ENCODE results near the gene PRRG2.

Gene PRRG2

DNA sequence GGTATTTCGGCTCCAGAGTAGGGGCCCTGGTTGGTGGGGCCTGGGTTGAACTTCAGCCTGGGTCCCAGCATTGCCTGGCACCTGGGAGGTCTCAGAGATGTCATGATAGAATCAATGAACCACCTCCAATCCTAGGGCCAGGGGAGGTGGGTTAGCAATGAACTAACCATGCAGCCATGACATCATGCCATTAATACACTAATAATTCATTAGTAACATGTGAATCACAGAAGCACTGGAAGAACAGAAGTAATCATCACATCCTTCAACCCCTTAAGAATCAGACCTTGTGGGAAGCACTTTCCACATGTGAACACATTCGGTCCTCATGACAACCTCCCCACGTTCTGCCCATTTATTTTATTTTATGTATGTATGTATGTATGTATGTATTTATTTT, 7.7 kb upstream of the PRRG2 start:
- Histone ChIP-seq H3K9me2 (replicated peaks; ENCODE audit: low read depth, low read length) (no peaks in the 10 kb centered on the region), H3K9me3 (ENCODE audit: insufficient read depth, low read depth, low read length) (no peaks in the 10 kb centered on the region), H3K9ac (ENCODE audit: low read depth, low read length, poor library complexity, severe bottlenecking) (no peak overlapping the region), H3K4me3 (ENCODE audit: low read length, poor library complexity, severe bottlenecking) (no peak overlapping the region), H3K4me2 (ENCODE audit: low read depth, low read length, poor library complexity, severe bottlenecking) (no peak overlapping the region), H3K4me1 (ENCODE audit: insufficient read depth, low read length, poor library complexity, severe bottlenecking) (peaks cover 10% of the 10 kb centered on the region), H3K27me3 (ENCODE audit: insufficient read depth, low read length, poor library complexity, severe bottlenecking) (no peaks in the 10 kb centered on the region), H2AFZ (ENCODE audit: low read length) (no peak overlapping the region), H3F3A (ENCODE audit: low read depth) (0 out of 2 replicates have a peak, but pooled peaks cover under 1% of the 10 kb centered on the region), H3K79me2 (ENCODE audit: insufficient read depth, low read length) (peaks cover 65% of the 10 kb centered on the region), H3K36me3 (ENCODE audit: insufficient read depth, low read length) (0 out of 2 replicates have a peak, but pooled peaks cover 2% of the 10 kb centered on the region), H4K20me1 (ENCODE audit: insufficient read depth, low read length, poor library complexity, severe bottlenecking) (peaks cover 17% of the 10 kb centered on the region)
- TF ChIP-seq, protein P1, sequence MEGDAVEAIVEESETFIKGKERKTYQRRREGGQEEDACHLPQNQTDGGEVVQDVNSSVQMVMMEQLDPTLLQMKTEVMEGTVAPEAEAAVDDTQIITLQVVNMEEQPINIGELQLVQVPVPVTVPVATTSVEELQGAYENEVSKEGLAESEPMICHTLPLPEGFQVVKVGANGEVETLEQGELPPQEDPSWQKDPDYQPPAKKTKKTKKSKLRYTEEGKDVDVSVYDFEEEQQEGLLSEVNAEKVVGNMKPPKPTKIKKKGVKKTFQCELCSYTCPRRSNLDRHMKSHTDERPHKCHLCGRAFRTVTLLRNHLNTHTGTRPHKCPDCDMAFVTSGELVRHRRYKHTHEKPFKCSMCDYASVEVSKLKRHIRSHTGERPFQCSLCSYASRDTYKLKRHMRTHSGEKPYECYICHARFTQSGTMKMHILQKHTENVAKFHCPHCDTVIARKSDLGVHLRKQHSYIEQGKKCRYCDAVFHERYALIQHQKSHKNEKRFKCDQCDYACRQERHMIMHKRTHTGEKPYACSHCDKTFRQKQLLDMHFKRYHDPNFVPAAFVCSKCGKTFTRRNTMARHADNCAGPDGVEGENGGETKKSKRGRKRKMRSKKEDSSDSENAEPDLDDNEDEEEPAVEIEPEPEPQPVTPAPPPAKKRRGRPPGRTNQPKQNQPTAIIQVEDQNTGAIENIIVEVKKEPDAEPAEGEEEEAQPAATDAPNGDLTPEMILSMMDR (conservative IDR thresholded peaks at IDR 0.05; ENCODE audit: low read length), result no peak
- TF ChIP-seq EZH2phosphoT487 (IDR thresholded peaks at IDR 0.05; ENCODE audit: borderline replicate concordance), result no peak

DNA sequence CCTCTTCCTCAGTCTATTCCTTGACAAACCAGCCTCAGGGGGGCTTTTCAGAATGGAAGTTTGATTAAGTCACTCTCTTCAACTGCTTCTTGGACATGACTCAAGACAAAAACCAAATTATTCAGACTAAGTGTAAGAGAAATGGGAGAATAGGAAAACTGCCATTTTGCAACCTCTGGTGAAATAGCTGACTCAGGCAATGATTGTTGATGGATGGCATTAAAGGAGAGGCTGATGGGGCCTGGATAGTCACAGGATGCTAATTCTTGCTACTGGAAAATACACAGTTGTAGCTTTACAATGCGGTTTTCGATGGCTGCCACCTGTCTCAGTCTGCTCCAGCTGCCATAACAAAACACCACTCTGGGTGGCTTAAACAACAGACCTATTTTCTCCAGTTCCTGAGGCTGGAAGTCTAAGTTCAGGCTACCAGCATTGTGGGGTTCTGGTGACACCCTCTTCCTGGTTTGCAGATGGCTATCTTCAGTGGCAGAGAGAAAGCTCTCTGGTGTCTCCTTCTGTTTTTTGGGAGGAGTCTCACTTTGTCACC, 6.8 kb upstream of the PRRG2 start:
- H3K79me2 ChIP-seq (ENCODE audit: insufficient read depth, low read length), result peaks cover 69% of the 10 kb centered on the region
- TF ChIP-seq, protein P1 (conservative IDR thresholded peaks at IDR 0.05; ENCODE audit: low read length), result no peak
- TF ChIP-seq EZH2phosphoT487 (IDR thresholded peaks at IDR 0.05; ENCODE audit: borderline replicate concordance), result no peak
- no peak overlapping the region for H3K4me2 ChIP-seq (ENCODE audit: low read depth, low read length, poor library complexity, severe bottlenecking)

DNA sequence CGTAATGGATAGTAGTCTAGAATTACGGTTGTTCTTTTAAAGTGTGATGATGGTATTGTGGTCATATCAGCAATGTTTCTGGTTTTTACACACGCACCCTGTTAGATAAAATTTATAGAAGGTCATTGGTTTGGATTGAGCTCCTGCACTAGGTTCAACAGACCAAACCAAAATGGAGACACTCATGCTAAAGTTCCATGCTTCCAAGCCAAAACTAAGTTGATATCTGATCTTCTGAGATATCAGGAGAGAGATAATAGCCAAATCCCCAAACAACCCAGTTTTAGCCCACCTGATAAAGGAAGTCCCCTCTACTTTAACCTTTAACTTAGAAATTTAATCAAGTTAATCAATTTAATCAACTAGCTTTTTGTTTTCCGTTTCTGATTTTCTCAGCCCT, 1.9 kb upstream of the PRRG2 start:
- no peaks in the 10 kb centered on the region for H3K9me3 ChIP-seq (ENCODE audit: insufficient read depth, low read depth, low read length)
- no peaks in the 10 kb centered on the region for H3K9me2 ChIP-seq (replicated peaks; ENCODE audit: low read depth, low read length)
- H3K79me2 ChIP-seq (ENCODE audit: insufficient read depth, low read length), result peaks cover 55% of the 10 kb centered on the region
- peak overlapping the region; percentile 86 for H3K4me3 ChIP-seq (ENCODE audit: low read length, poor library complexity, severe bottlenecking)
- H3K36me3 ChIP-seq (ENCODE audit: insufficient read depth, low read length), result 0 out of 2 replicates have a peak, but pooled peaks cover 2% of the 10 kb centered on the region
- H3K4me2 ChIP-seq (ENCODE audit: low read depth, low read length, poor library complexity, severe bottlenecking), result peak overlapping the region; percentile 77
- no peak for TF ChIP-seq EZH2phosphoT487 (IDR thresholded peaks at IDR 0.05; ENCODE audit: borderline replicate concordance)
- TF ChIP-seq, protein P1 (conservative IDR thresholded peaks at IDR 0.05; ENCODE audit: low read length), result no peak
- peaks cover 21% of the 10 kb centered on the region for H4K20me1 ChIP-seq (ENCODE audit: insufficient read depth, low read length, poor library complexity, severe bottlenecking)
- H3K9ac ChIP-seq (ENCODE audit: low read depth, low read length, poor library complexity, severe bottlenecking), result peak overlapping the region; percentile 93
- no peak overlapping the region for H2AFZ ChIP-seq (ENCODE audit: low read length)
- H3K27me3 ChIP-seq (ENCODE audit: insufficient read depth, low read length, poor library complexity, severe bottlenecking), result no peaks in the 10 kb centered on the region
- no peaks in the 10 kb centered on the region for H3F3A ChIP-seq (ENCODE audit: low read depth)
- peaks cover 20% of the 10 kb centered on the region for H3K4me1 ChIP-seq (ENCODE audit: insufficient read depth, low read length, poor library complexity, severe bottlenecking)

More for the DNA sequence above, 6.8 kb upstream of the PRRG2 start:
- Histone ChIP-seq H3K4me3 (ENCODE audit: low read length, poor library complexity, severe bottlenecking) (no peak overlapping the region), H3K9ac (ENCODE audit: low read depth, low read length, poor library complexity, severe bottlenecking) (no peak overlapping the region), H3F3A (ENCODE audit: low read depth) (no peaks in the 10 kb centered on the region), H3K27me3 (ENCODE audit: insufficient read depth, low read length, poor library complexity, severe bottlenecking) (no peaks in the 10 kb centered on the region), H3K9me2 (replicated peaks; ENCODE audit: low read depth, low read length) (no peaks in the 10 kb centered on the region), H3K9me3 (ENCODE audit: insufficient read depth, low read depth, low read length) (no peaks in the 10 kb centered on the region), H3K4me1 (ENCODE audit: insufficient read depth, low read length, poor library complexity, severe bottlenecking) (peaks cover 15% of the 10 kb centered on the region), H3K36me3 (ENCODE audit: insufficient read depth, low read length) (0 out of 2 replicates have a peak, but pooled peaks cover 2% of the 10 kb centered on the region), H4K20me1 (ENCODE audit: insufficient read depth, low read length, poor library complexity, severe bottlenecking) (peaks cover 21% of the 10 kb centered on the region), H2AFZ (ENCODE audit: low read length) (no peak overlapping the region)
